HG03469 (cell line): Measurements from ENCODE around the gene GKN2.
"Not testable (repeated sequence)": the region's sequence is repeated elsewhere in the genome, so short reads cannot be mapped to it uniquely, and the experiment has no call there.

Experiments
- ATAC-seq: cut with Tn5 transposase; IDR thresholded peaks from one replicate; pipeline ENCODE4 v1.9.1; 2021; ENCODE audit warnings: mild to moderate bottlenecking, moderate library complexity, moderate number of reproducible peaks; ENCODE audit not compliant: unreplicated experiment

GKN2 gene

GRCh38 chr2:68895981-68896380, 56.7 kb downstream of the GKN2 start:
- ATAC-seq = not testable (repeated sequence)
